Measurements from ENCODE around the gene SOX12.

SOX12 gene

DNA sequence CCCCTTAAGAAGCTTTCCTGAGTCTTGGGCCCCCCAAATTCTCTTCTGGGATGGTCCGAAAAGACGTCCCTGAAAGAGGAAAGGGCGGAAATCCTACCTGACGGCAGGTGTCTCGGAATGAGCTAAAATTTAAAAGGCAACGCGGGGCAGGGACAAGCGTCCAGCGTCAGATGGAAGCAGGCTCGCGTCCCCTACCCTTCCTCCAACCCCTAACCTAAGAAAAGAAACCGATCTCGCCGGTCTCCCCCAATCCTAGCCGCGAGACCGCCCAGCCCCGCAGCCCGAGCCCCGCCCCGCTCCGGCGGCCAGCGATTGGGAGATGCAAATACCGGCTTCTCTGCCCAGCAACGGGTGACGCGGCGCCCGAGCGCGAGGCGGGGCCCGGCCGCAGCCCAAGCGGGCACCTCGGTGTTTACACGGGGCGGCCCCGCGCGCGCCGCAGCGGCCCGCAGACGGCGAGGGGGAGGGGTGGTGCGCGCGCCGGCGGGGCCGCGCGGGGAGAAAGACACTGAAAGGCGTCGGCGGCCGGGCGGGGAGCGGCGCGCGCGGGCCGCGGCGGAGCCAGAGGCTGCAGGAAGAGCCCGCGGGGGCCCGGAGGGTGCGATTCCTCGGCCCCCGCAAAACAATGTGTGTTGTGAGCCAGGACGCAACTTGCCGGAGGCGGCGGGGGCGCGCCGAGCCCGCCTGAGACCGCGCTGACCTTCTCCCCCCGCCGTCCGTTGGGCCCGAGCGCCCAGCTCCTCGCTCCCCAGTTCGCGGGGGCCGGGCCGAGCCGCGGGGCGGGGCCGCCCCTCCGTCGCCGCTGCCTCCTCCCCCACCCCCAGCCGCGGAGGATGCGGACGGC is at the start of gene SOX12:
Gene SOX12 (plus strand): TSS at position 508 of the 844 bp plus-strand sequence. CDS start 373 bp downstream, outside the sequence.
- peak; percentile 60 for DNase-seq

DNA sequence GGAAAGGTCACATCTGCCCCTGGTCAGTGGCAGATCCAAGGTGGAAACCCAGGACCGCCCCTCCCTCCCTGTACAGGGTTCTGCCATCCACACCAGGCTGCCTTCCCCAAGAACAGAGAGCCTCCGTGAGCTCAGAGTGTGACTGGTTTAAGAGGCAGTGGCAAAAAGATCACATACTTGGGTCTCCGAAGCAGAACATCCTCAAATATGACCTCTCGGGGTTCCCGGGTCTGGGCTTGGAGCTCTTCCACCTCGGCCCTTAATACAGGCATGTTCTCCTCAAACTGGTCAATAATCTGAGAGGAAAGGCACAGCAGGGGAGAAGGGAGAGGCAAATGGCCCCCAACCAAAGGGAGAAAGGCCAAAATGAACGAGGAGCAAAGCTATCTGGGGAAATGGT is 49.6 kb upstream of the SOX12 start:
- DNase-seq = no peak

DNA sequence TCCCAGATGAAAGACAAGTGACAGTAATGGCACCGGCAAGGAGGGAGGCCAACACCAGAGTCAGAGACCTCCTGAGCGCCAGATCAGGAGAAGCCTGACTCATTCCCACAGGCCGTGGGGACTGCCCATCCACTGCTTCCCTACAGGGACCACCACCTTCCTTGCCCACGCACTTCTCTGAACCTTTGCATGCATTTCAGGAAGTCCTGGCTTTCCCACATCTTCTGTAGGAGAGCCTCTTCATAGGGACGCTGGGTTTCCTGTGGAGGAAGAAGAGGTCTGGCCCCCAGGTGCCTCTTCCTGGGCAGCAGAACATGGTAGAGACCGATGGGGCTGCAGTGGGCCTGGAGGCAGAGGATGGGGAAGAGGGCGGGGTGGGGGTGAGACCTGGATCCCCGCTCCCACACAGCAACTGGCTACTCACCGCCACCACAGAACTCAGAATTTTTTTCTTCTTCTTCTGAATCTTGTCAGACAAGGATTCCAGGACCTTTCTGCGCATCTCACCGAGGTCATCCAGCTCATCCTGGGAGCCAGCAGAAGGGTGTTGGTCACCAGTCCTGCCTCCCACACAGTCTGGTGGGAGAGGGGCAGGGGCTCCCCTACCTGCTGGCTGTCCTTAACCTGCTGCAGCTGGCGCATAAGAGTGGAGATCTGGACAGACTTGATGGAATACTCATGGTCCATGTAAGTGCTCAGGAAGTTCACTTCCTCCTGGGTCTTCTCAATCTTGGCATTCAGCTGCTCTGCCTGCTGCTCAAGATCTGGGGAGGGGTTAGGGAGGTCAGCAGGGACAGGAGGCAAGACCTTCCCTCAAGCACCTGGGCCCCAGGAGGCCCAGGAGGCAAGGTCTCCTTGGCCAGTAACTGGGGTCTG is 48.5 kb upstream of the SOX12 start:
- no peak for DNase-seq

DNA sequence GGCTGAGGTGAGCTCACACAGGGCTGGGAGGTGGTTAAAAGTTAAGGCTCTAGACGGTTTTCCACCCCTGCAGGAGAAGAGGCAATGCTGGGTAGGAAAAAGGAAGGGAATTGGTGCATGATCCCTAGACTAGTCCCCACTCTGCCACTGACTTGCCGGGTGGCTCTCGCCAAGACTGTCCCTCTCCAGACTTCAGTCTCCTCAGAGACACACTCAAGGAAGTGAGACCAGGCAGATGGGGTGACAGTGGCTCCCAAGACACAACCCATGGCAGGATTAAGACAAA is 47.9 kb upstream of the SOX12 start:
- no peak for DNase-seq

DNA sequence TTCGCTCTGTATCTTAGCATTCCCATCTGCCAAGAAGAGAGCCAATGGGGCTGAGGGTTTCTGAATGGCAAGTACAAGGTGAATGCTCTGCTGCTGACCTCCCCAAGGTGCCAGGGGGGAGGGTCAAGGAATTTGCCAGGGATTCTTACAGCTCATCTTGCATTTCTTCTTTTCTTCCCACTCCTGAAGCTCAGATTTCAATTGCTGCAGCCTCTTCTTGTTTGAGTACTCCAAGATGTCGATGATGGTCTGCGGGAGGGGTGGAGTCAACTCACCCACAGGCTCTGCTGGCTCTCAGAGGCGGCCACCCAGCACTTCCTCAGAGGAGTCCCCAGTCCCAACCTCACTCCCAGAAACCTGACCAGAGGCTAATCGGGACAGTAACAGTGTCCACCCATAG is 47.2 kb upstream of the SOX12 start:
- no peak for DNase-seq

DNA sequence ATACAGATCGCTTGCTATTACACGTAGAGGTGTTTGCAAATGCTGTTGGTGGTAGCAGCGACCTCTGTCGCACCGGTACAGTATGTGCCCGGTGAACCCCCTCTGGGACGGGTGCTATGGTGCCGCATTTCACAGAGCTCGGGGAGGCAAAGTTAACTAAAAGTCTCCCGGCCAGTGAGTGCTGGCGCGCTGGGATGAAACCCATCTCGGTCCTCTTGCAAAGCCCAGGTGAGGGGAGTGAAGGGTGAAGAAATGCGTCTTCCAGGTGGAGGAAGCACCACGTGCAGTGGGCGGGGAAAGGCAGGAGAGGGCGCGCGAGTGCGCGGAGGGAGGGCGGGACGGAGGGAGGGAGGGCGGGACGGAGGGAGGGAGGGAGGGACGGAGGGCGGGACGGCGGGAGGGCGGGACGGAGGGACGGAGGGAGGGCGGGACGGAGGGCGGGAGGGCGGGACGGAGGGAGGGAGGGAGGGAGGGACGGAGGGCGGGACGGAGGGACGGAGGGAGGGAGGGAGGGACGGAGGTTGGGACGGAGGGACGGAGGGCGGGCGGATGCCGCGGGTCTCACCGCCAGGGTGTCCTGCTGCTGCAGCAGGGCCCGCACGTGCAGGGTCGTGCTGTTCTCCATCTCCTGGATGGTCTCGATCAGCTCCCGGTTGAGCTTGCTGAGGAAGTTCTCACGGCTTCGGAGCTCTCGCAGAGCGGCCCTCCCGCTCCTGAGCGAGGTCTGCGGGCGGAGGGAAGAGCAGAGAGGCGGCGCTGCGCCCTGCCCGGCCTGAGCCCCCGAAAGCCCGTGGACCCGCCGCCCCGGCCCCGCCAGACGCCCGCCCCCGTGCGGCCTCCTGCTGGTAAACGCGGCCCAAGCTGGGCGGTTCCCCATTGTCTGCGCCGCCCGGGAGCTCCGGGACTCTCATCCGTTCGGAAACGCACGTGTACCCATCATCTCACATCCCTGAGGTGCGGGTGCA is 46.5 kb upstream of the SOX12 start:
- no peak for DNase-seq

DNA sequence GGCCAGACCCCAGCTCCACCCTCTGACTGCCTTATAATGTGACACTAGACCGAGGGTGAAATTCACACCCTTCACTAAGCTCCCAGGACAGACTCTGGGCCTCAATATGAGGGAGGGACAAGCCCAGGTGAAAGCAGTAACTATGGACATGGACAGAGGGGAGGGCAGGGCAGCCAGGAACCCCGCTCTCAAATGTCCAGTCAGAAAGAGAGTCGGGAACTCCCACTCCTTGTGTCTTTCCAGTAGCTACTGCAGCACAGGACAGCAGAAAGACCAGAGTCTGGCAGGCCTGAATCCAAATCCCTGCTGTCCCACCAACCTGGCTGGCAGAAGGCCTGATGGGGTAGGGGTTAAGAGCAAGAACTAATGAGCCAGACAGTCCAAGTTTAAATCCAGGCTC is 41.2 kb upstream of the SOX12 start:
- no peak for DNase-seq

DNA sequence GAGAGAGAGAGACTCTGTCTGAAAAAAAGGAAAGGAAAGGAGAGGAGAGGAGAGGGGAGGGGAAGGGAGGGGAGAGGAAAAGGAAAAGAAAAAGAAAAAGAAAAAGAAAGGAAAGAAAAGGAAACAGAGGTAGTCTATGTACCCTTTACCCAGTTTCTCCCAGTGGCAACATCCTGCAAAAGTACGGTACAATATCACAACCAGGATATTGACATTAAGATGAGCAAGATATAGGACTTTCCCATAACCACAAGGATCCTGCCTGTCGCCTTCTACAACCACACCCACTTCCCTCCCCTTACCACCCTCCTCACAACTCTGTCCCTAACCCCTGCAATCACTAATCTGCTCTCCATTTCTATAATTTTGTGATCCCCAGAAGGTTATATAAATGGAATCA is 38.8 kb upstream of the SOX12 start:
- no peak for DNase-seq

DNA sequence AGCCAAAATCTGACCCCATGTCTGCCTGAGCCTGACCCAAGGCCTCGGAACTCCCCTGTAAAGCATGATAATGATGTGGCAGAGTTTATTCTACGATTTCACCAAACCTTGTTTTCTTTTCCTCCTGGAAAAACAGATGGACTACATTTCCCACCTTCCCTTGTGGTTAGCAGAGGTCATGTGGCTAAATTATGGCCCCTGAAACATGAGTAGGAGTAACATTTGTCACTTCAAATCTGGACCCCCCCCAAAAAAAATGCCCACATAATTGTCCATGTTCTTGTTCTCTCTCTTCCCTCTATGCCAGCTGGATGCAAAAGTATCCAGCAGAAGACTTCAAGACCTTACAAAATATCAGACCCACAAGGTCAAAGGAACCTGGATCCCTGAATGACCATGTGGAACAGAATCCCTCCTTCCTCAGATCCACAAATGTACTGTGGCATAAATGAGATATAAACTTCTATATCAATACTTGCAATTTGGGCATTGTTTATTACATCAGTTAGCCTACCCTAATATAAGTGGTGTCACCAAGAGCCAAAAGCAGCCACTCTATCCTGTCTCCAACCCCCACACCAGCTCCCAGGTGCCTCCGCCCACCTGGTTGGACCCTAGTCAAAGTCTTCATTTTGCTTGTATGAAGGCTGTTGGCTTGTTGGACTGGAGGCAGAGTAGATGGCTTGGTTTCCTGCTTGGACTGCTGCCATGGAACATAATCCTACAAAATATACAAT is 36.2 kb upstream of the SOX12 start:
- no peak for DNase-seq

DNA sequence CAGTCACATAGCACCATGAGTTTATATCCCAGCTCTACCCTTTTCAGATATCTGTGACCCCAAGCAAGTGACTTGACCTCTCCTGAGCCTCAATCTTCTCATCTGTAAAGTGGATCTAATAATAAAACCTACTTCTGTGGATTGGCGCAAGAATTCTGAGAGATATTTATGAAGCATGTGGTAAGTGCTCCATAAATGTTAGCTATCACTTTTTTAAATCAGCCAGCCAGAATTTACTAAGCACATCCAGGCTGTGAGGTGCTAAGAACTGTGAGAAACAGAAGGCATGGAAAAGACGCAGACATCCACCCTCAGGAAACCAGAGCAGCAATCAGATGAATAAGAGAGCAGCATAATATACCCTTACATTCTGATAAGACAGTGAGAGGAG is 35.7 kb upstream of the SOX12 start:
- no peak for DNase-seq

DNA sequence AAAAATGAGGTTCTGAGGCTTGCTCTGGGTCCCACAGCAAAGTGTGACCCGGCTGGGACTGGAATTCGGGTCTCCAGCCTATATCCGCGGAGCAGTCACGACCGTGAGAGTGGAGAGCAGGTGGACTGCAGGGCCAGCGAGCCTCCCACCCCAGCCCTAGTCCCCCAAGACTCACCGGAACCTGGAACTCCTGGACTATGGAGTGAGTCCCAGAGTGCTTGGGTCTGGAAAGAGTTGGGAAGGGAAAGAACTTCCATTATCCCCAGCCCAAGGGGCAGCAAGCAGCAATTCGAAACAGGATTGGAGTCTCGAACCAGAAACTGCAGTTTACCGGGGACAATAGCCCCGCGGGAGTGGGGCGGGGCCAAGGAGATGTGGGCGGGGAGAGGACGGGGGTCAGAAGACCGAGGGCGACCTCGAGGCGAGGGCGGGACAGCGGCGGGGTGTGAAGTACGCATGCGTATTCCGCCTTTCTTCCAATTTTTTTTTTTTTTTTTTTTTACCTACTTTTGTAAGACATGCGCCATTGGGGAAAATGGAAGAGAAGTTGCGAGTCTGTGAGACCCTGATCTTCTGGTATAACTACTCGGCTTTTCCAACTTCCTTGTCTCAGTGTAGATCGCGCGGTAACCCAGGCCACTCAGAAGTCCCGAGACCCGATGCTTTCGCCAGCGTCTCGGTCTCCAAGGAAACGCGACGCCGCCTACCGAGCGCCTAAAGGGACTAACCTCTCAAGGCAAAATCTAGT is 35.1 kb upstream of the SOX12 start, which contains the start of gene C20orf96:
Gene C20orf96 (minus strand): TSS at position 667 of the 748 bp plus-strand sequence. CDS start 140 bp downstream, at position 527.
- DNase-seq = peak; percentile 66

DNA sequence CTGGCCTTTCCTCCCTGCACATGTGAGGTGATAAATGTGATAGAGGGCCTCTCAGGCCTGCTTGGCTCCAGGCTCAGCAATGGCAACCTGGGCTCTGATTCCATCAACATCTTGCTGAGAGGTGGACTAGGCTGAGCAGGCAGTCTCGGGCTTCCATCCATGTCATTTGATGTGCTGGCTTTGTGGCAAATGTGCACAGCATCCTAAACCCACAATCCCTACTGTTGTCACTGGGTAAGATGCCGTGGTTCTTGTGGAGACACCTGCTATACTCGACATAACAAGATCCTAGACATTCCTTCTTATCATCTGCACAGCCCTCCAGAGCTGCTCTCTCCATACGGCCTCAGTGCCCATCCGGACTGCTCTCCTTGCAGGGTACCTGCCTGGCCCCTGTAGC is 30.8 kb upstream of the SOX12 start:
- DNase-seq = no peak

DNA sequence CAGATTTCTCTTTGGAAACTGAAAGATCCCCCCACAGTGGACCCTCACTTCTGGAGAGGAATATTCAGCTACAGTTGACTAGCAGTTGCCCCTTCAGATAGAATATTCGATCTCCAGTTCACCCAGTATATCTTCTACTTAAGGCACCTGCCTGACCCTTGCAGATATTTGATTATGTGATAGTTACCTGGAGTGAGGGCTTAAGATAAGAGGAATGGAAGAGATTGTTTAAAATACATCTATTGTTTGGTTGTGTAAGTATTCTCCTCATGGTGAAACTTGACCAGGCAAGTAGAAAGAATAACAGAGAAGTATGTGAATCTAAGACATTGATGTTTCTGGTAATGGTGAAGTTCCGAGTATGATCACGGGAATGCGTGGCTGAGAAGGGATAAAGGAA is 29.5 kb upstream of the SOX12 start:
- DNase-seq = no peak

DNA sequence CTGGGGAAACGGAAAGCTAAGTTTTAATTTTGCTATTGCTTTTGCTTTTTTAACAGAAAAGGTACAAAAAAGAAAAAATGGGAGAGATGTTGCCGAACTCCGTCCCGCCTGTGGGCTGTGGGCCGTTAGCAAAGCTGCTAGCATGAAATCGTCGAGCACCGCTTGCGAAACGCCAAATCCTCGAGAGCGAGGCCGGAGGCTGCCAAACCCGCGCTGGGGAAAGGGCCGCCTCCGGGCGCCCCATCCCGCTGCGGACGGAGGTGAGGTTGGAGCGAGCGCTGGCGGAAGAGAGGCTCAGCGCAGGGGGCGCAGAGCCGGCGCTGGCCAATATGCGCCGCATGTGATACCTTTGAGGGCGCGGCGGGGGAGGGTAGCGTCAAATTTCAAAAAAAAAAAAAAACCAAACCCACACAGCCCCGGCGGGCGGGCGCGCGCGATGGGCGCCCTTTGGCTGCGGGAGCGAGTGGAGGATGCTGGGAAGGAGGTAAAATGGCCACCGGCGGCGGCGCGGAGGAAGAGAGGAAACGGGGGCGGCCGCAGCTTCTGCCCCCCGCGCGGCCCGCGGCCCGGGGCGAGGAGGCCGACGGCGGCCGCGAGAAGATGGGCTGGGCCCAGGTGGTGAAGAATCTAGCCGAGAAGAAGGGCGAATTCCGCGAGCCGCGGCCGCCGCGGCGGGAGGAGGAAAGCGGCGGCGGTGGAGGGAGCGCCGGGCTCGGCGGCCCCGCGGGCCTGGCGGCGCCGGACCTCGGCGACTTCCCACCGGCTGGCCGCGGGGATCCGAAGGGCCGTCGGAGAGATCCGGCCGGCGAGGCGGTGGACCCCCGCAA is 28.0 kb upstream of the SOX12 start, which contains the start of gene ZCCHC3:
Gene ZCCHC3 (plus strand): TSS at position 473 of the 827 bp plus-strand sequence. CDS start 17 bp downstream, at position 490.
- DNase-seq = peak; percentile 62

DNA sequence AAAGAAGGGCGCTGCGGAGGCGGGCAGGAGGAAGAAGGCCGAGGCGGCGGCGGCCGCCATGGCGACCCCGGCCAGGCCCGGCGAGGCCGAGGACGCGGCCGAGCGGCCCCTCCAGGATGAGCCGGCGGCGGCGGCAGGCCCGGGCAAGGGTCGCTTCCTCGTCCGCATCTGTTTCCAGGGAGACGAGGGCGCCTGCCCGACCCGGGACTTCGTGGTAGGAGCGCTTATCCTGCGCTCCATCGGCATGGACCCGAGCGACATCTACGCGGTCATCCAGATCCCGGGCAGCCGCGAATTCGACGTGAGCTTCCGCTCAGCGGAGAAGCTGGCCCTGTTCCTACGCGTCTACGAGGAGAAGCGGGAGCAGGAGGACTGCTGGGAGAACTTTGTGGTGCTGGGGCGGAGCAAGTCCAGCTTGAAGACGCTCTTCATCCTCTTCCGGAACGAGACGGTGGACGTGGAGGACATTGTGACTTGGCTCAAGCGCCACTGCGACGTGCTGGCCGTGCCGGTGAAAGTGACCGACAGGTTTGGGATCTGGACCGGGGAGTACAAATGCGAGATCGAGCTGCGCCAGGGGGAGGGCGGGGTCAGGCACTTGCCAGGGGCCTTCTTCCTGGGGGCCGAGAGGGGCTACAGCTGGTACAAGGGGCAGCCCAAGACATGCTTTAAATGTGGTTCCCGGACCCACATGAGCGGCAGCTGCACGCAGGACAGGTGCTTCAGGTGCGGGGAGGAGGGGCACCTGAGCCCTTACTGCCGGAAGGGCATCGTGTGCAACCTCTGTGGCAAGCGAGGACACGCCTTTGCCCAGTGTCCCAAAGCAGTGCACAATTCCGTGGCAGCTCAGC is 27.2 kb upstream of the SOX12 start:
- DNase-seq = no peak

DNA sequence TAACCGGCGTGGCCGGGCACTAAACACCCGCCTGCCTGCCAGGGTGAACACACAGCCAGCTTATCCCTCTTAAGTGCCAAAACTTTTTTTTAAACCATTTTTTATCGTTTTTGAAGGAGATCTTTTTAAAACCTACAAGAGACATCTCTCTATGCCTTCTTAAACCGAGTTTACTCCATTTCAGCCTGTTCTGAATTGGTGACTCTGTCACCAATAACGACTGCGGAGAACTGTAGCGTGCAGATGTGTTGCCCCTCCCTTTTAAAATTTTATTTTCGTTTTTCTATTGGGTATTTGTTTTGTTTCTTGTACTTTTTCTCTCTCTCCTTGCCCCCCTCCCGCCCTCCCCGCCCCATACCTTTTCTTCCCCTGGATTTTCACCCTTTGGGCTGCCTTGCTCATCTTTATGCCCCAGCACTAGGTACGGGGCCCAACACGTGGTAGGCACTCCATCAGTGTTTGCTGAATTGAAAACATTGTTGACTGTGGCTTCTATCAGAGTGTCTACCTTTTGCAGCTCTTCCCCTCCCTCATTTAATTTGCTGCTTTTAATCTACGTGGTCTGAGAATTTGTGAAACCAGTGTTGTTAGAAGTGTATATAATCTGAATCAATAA is 26.5 kb upstream of the SOX12 start:
- no peak for DNase-seq

DNA sequence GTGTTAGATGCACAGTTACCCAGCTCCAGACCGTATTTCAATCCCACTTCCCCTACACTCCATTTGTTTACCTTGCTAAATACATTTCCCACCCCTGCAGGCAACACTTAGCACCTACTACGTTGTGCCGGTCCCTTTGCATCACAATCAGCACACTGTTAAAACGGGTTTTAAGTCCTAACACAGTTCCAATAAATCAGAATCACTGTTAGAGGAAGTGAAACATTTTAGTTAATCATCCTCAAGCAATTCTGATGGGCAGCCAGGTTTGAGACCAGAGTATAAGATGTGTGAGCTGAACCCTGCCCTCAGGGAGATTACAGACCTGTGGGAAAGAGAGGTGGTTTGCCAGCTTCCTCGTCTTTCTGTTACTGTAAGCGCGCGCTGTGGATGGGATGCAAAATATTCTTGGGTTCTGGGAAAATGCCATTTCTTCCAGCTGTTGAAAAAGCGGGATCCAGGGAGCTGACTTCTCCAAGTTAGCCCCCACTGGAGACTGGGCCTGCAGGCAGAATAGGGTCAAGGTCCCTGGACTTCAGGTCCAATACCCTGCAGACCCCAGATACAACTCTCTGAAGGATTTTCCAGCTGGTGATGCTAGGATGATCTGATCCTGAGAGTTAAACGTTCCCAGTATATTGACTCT is 24.9 kb upstream of the SOX12 start:
- no peak for DNase-seq

Measured in NCI-H2107 (cell line).